WTC11 (cell line): ENCODE results near the gene IL31. TPM values are rescaled to one million over a fixed set of nuclear protein-coding genes. Genes with fewer than 3 reads are reported as not detected.

ENCODE experiments used
- ATAC-seq: fragments of 200-7000 bp; cut with Tn5 transposase; 2 replicates; pipeline ENCODE4 v1.10.0; 2021; ENCODE audit warnings: mild to moderate bottlenecking, moderate library complexity
- CTCF ChIA-PET: fragments of 300-600 bp; sonication (Branson Sonifier 250); formaldehyde crosslinking; loops from one replicate; lab custom pipeline; 2021; ENCODE audit warnings: antibody characterized with exemption; lab: Charles Lee
- POLR2A ChIA-PET: fragments of 350-600 bp; sonication (Branson Sonifier 250); formaldehyde crosslinking; loops from one replicate; lab custom pipeline; 2021; ENCODE audit warnings: antibody characterized with exemption; lab: Charles Lee
- DNase-seq: peaks from one replicate; pipeline ENCODE4 v3.0.0; 2021; ENCODE audit warnings: low spot score
- H3K27ac Mint-ChIP-seq: 2 replicates; pipeline ENCODE4 v1.8.0; 2021; ENCODE audit warnings: mixed read lengths
- H3K27me3 Mint-ChIP-seq: 2 replicates; pipeline ENCODE4 v1.8.0; 2021; ENCODE audit warnings: low read depth, mild to moderate bottlenecking, moderate library complexity, mixed read lengths
- H3K36me3 Mint-ChIP-seq: 2 replicates; pipeline ENCODE4 v1.8.0; 2021; ENCODE audit warnings: mixed read lengths
- H3K4me1 Mint-ChIP-seq: 2 replicates; pipeline ENCODE4 v1.8.0; 2022; ENCODE audit warnings: mixed read lengths
- H3K4me3 Mint-ChIP-seq: 2 replicates; pipeline ENCODE4 v1.8.0; 2021; ENCODE audit warnings: mild to moderate bottlenecking, moderate library complexity, mixed read lengths
- H3K9me3 Mint-ChIP-seq: 2 replicates; pipeline ENCODE4 v1.8.0; 2021; ENCODE audit warnings: mixed read lengths
- CREB1 ChIP-seq: sonication (generic); formaldehyde crosslinking; IDR thresholded peaks from 2 replicates; pipeline ENCODE4 v1.8.0; 2023; ENCODE audit warnings: mild to moderate bottlenecking, missing genetic modification reagents
- FOXK1 ChIP-seq: sonication (generic); formaldehyde crosslinking; IDR thresholded peaks from 2 replicates; pipeline ENCODE4 v1.8.0; 2022; ENCODE audit warnings: mild to moderate bottlenecking, moderate library complexity, missing genetic modification reagents
- JUN ChIP-seq: sonication (generic); formaldehyde crosslinking; IDR thresholded peaks from 2 replicates; pipeline ENCODE4 v1.8.0; 2023; ENCODE audit warnings: mild to moderate bottlenecking, missing genetic modification reagents
- MXD4 ChIP-seq: fragments of 250-450 bp; sonication (Bioruptor Pico); IDR thresholded peaks from 2 replicates; pipeline ENCODE4 v1.8.0; 2021; ENCODE audit warnings: mild to moderate bottlenecking, moderate library complexity, borderline replicate concordance
- NFE2L1 ChIP-seq: sonication (generic); formaldehyde crosslinking; IDR thresholded peaks from 2 replicates; pipeline ENCODE4 v1.8.1; 2023; ENCODE audit warnings: missing genetic modification reagents
- NFYB ChIP-seq: sonication (generic); formaldehyde crosslinking; conservative IDR thresholded peaks from 2 replicates; pipeline ENCODE4 v1.8.0; 2022; ENCODE audit warnings: low read depth, missing genetic modification reagents
- PRRX2 ChIP-seq: fragments of 250-450 bp; sonication (Bioruptor Pico); IDR thresholded peaks from 2 replicates; pipeline ENCODE4 v1.8.0; 2021; ENCODE audit warnings: mild to moderate bottlenecking
- RELA ChIP-seq: sonication (generic); formaldehyde crosslinking; IDR thresholded peaks from 2 replicates; pipeline ENCODE4 v1.8.1; 2022; ENCODE audit warnings: missing genetic modification reagents, mild to moderate bottlenecking, borderline replicate concordance
- SP1 ChIP-seq: sonication (generic); formaldehyde crosslinking; conservative IDR thresholded peaks from 2 replicates; pipeline ENCODE4 v1.8.1; 2022; ENCODE audit warnings: missing genetic modification reagents
- TCF7 ChIP-seq: sonication (generic); formaldehyde crosslinking; IDR thresholded peaks from 2 replicates; pipeline ENCODE4 v1.8.0; 2022; ENCODE audit warnings: mild to moderate bottlenecking, low read depth, missing genetic modification reagents, moderate library complexity
- TEAD1 ChIP-seq: sonication (generic); formaldehyde crosslinking; IDR thresholded peaks from 2 replicates; pipeline ENCODE4 v1.8.0; 2022; ENCODE audit warnings: mild to moderate bottlenecking, missing genetic modification reagents
- ZNF138 ChIP-seq: sonication (generic); formaldehyde crosslinking; conservative IDR thresholded peaks from 2 replicates; pipeline ENCODE4 v1.8.1; 2022; ENCODE audit warnings: mild to moderate bottlenecking, moderate library complexity, missing genetic modification reagents
- ZNF263 ChIP-seq: sonication (generic); formaldehyde crosslinking; IDR thresholded peaks from 2 replicates; pipeline ENCODE4 v1.8.1; 2022; ENCODE audit warnings: low read depth, mild to moderate bottlenecking, moderate library complexity, missing genetic modification reagents
- ZNF396 ChIP-seq: fragments of 250-450 bp; sonication (Bioruptor Pico); IDR thresholded peaks from 2 replicates; pipeline ENCODE4 v1.8.0; 2021; ENCODE audit warnings: mild to moderate bottlenecking, moderate library complexity, borderline replicate concordance
- ZNF416 ChIP-seq: fragments of 250-450 bp; sonication (Bioruptor Pico); IDR thresholded peaks from 2 replicates; pipeline ENCODE4 v1.9.0; 2021; ENCODE audit warnings: mild to moderate bottlenecking, inconsistent platforms
- ZNF423 ChIP-seq: fragments of 250-450 bp; sonication (Bioruptor Pico); IDR thresholded peaks from 2 replicates; pipeline ENCODE4 v2.1.2; 2022; ENCODE audit warnings: mild to moderate bottlenecking, moderate library complexity
- ZNF671 ChIP-seq: fragments of 250-450 bp; sonication (Bioruptor Pico); IDR thresholded peaks from 2 replicates; pipeline ENCODE4 v1.8.0; 2021; ENCODE audit warnings: mild to moderate bottlenecking
- total RNA-seq: library from RNA; stranded (reverse); gene quantifications from 3 replicates; pipeline ENCODE4 v1.2.3, GENCODE V29; 2021
- TF ChIP-seq, protein P1 (sequence below): sonication (generic); formaldehyde crosslinking; IDR thresholded peaks from 2 replicates; pipeline ENCODE4 v1.8.1; 2022; ENCODE audit warnings: mild to moderate bottlenecking, missing genetic modification reagents, moderate library complexity, borderline replicate concordance
- TF ChIP-seq, protein P2 (sequence below): sonication (generic); formaldehyde crosslinking; IDR thresholded peaks from 2 replicates; pipeline ENCODE4 v1.8.1; 2023; ENCODE audit warnings: mild to moderate bottlenecking, moderate library complexity, missing genetic modification reagents
- TF ChIP-seq, protein P3 (sequence below): fragments of 250-450 bp; sonication (Bioruptor Pico); IDR thresholded peaks from 2 replicates; pipeline ENCODE4 v2.1.2; 2022; ENCODE audit warnings: mild to moderate bottlenecking, moderate library complexity
- TF ChIP-seq, protein P4 (sequence below): sonication (generic); formaldehyde crosslinking; IDR thresholded peaks from 2 replicates; pipeline ENCODE4 v1.8.1; 2023; ENCODE audit warnings: mild to moderate bottlenecking, missing genetic modification reagents
- TF ChIP-seq, protein P5 (sequence below): sonication (generic); formaldehyde crosslinking; IDR thresholded peaks from 2 replicates; pipeline ENCODE4 v1.8.0; 2022; ENCODE audit warnings: missing genetic modification reagents
- TF ChIP-seq, protein P6 (sequence below): sonication (generic); formaldehyde crosslinking; IDR thresholded peaks from 2 replicates; pipeline ENCODE4 v1.8.1; 2023; ENCODE audit warnings: mild to moderate bottlenecking, missing genetic modification reagents, borderline replicate concordance

Gene IL31
- total RNA-seq, 1 experiment from 2014 or later, result not detected

DNA sequence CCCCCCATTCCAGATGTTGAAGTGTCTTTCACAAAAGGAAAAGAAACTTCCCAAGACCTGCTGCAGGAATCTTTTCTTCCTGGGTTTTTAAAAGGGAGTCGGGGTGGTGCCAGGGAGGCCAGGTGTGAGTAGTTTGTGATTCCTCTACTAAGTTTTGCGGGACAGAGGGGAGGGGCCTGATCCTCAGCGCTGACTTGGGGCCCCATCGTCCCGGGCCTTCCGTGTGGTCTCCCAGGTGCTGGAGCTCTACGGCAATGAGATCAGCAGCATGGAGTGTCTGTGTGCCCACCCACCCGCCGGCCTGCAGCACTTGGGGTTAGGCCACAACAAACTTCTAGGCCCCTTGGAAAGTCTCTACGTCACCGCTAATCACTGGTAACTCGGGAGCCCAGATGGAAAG is 13.4 kb upstream of the IL31 start (continued):
- TF ChIP-seq, protein P1, sequence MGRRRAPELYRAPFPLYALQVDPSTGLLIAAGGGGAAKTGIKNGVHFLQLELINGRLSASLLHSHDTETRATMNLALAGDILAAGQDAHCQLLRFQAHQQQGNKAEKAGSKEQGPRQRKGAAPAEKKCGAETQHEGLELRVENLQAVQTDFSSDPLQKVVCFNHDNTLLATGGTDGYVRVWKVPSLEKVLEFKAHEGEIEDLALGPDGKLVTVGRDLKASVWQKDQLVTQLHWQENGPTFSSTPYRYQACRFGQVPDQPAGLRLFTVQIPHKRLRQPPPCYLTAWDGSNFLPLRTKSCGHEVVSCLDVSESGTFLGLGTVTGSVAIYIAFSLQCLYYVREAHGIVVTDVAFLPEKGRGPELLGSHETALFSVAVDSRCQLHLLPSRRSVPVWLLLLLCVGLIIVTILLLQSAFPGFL (CRISPR knock-in tag), result no peak
- TF ChIP-seq FOXK1 (CRISPR knock-in tag) (no peak), PRRX2 (CRISPR knock-in tag) (no peak), RELA (no peak), NFE2L1 (CRISPR knock-in tag) (no peak)
- TF ChIP-seq, protein P2, sequence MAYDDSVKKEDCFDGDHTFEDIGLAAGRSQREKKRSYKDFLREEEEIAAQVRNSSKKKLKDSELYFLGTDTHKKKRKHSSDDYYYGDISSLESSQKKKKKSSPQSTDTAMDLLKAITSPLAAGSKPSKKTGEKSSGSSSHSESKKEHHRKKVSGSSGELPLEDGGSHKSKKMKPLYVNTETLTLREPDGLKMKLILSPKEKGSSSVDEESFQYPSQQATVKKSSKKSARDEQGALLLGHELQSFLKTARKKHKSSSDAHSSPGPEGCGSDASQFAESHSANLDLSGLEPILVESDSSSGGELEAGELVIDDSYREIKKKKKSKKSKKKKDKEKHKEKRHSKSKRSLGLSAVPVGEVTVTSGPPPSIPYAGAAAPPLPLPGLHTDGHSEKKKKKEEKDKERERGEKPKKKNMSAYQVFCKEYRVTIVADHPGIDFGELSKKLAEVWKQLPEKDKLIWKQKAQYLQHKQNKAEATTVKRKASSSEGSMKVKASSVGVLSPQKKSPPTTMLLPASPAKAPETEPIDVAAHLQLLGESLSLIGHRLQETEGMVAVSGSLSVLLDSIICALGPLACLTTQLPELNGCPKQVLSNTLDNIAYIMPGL (CRISPR knock-in tag), result no peak

DNA sequence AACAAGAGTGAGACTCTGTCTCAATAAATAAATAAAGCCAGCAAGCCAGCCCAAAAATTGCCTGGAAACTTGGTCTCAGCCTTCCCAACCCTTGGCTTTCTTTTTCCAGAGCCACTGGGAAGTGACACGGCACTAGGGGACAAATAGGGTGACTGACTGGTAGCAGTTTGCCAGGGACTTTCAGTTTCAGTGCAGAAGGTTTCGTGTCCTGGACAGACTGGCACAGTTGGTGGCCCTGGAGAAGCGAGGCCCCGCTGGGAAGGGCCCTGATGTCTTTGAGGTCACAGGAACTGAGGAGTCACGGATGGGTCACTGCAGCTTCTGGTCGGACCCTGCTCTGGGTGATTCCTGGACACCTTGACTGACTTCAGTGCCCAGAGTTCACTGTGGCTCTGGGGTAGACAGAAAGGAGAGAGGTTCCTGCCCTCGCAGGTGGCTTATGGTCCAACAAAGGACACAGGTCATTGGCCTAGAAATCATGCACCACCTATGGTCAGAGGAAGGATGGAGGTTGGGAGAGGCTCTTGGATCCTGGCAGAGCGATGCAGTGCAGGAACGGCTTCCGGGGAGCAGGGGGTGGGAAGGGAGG is 11.6 kb upstream of the IL31 start:
- DNase-seq, result no peak
- Mint-ChIP-seq H3K27me3 (peaks cover 17% of the 10 kb centered on the region), H3K9me3 (no peaks in the 10 kb centered on the region), H3K36me3 (no peaks in the 10 kb centered on the region), H3K27ac (no peak overlapping the region), H3K4me1 (peaks cover 3% of the 10 kb centered on the region; the same call in 1 of the 2 replicates), H3K4me3 (no peak overlapping the region)
- POLR2A ChIA-PET, result no interaction called here
- no peak for TF ChIP-seq ZNF396
- TF ChIP-seq, protein P1 (CRISPR knock-in tag), result no peak
- no peak for TF ChIP-seq MXD4
- TF ChIP-seq NFE2L1 (CRISPR knock-in tag), result no peak
- TF ChIP-seq, protein P3, sequence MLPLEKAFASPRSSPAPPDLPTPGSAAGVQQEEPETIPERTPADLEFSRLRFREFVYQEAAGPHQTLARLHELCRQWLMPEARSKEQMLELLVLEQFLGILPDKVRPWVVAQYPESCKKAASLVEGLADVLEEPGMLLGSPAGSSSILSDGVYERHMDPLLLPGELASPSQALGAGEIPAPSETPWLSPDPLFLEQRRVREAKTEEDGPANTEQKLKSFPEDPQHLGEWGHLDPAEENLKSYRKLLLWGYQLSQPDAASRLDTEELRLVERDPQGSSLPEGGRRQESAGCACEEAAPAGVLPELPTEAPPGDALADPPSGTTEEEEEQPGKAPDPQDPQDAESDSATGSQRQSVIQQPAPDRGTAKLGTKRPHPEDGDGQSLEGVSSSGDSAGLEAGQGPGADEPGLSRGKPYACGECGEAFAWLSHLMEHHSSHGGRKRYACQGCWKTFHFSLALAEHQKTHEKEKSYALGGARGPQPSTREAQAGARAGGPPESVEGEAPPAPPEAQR, result no peak
- no peak for TF ChIP-seq NFYB
- TF ChIP-seq, protein P4, sequence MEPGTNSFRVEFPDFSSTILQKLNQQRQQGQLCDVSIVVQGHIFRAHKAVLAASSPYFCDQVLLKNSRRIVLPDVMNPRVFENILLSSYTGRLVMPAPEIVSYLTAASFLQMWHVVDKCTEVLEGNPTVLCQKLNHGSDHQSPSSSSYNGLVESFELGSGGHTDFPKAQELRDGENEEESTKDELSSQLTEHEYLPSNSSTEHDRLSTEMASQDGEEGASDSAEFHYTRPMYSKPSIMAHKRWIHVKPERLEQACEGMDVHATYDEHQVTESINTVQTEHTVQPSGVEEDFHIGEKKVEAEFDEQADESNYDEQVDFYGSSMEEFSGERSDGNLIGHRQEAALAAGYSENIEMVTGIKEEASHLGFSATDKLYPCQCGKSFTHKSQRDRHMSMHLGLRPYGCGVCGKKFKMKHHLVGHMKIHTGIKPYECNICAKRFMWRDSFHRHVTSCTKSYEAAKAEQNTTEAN (CRISPR knock-in tag), result no peak
- TF ChIP-seq, protein P5, sequence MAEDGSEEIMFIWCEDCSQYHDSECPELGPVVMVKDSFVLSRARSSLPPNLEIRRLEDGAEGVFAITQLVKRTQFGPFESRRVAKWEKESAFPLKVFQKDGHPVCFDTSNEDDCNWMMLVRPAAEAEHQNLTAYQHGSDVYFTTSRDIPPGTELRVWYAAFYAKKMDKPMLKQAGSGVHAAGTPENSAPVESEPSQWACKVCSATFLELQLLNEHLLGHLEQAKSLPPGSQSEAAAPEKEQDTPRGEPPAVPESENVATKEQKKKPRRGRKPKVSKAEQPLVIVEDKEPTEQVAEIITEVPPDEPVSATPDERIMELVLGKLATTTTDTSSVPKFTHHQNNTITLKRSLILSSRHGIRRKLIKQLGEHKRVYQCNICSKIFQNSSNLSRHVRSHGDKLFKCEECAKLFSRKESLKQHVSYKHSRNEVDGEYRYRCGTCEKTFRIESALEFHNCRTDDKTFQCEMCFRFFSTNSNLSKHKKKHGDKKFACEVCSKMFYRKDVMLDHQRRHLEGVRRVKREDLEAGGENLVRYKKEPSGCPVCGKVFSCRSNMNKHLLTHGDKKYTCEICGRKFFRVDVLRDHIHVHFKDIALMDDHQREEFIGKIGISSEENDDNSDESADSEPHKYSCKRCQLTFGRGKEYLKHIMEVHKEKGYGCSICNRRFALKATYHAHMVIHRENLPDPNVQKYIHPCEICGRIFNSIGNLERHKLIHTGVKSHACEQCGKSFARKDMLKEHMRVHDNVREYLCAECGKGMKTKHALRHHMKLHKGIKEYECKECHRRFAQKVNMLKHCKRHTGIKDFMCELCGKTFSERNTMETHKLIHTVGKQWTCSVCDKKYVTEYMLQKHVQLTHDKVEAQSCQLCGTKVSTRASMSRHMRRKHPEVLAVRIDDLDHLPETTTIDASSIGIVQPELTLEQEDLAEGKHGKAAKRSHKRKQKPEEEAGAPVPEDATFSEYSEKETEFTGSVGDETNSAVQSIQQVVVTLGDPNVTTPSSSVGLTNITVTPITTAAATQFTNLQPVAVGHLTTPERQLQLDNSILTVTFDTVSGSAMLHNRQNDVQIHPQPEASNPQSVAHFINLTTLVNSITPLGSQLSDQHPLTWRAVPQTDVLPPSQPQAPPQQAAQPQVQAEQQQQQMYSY (CRISPR knock-in tag), result no peak
- TF ChIP-seq ZNF423, result no peak
- TF ChIP-seq ZNF263 (CRISPR knock-in tag), result no peak
- no peak for TF ChIP-seq ZNF671
- TF ChIP-seq ZNF416 (CRISPR knock-in tag), result no peak
- no peak for TF ChIP-seq CREB1 (CRISPR knock-in tag)
- no peak for TF ChIP-seq SP1 (CRISPR knock-in tag)
- TF ChIP-seq, protein P6, sequence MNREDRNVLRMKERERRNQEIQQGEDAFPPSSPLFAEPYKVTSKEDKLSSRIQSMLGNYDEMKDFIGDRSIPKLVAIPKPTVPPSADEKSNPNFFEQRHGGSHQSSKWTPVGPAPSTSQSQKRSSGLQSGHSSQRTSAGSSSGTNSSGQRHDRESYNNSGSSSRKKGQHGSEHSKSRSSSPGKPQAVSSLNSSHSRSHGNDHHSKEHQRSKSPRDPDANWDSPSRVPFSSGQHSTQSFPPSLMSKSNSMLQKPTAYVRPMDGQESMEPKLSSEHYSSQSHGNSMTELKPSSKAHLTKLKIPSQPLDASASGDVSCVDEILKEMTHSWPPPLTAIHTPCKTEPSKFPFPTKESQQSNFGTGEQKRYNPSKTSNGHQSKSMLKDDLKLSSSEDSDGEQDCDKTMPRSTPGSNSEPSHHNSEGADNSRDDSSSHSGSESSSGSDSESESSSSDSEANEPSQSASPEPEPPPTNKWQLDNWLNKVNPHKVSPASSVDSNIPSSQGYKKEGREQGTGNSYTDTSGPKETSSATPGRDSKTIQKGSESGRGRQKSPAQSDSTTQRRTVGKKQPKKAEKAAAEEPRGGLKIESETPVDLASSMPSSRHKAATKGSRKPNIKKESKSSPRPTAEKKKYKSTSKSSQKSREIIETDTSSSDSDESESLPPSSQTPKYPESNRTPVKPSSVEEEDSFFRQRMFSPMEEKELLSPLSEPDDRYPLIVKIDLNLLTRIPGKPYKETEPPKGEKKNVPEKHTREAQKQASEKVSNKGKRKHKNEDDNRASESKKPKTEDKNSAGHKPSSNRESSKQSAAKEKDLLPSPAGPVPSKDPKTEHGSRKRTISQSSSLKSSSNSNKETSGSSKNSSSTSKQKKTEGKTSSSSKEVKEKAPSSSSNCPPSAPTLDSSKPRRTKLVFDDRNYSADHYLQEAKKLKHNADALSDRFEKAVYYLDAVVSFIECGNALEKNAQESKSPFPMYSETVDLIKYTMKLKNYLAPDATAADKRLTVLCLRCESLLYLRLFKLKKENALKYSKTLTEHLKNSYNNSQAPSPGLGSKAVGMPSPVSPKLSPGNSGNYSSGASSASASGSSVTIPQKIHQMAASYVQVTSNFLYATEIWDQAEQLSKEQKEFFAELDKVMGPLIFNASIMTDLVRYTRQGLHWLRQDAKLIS (CRISPR knock-in tag), result no peak
- no peak for TF ChIP-seq ZNF138 (CRISPR knock-in tag)
- no peak for TF ChIP-seq JUN
- TF ChIP-seq TEAD1 (CRISPR knock-in tag), result no peak
- TF ChIP-seq TCF7 (CRISPR knock-in tag), result no peak
- ATAC-seq, result no peak
- CTCF ChIA-PET, result no interaction called here
